Endothelial cell of umbilical vein (primary cell): ENCODE results near the gene DNAJC7. TPM values are rescaled to one million over a fixed set of nuclear protein-coding genes. Genes with fewer than 3 reads are reported as not detected.
A peak's percentile ranks its signal among the peaks of the same experiment; 100 is the strongest.

Experiments used
- BruUV-seq: library from RNA; stranded (reverse); fragments of 400-500 nt; replicated peaks from 2 replicates; lab custom pipeline; 2021; lab: Mats Ljungman, UMichigan
- CTCF ChIA-PET: fragments of 300-600, 350-600 bp; sonication (Branson Sonifier 250); formaldehyde crosslinking; loops from one replicate; lab custom pipeline; 2021; ENCODE audit warnings: antibody characterized with exemption, inconsistent platforms; lab: Charles Lee
- POLR2A ChIA-PET: fragments of 300-600, 350-600 bp; sonication (Branson Sonifier 250); formaldehyde crosslinking; loops from one replicate; lab custom pipeline; 2021; ENCODE audit warnings: antibody characterized with exemption, inconsistent platforms; lab: Charles Lee
- DNase-seq: peaks from one replicate; pipeline ENCODE4 v3.0.0-alpha.2; 2011; ENCODE audit warnings: low read depth, low spot score
- FAIRE-seq: peaks from 2 replicates; lab custom pipeline; 2011; peaks lifted over from hg19 to GRCh38; lab: Jason Lieb, UNC
- H2AFZ ChIP-seq: 2 replicates; pipeline ENCODE4 v1.6.0; 2012; ENCODE audit warnings: low read depth, low read length, control low read depth, inconsistent platforms
- H3K27ac ChIP-seq: 2 replicates; pipeline ENCODE4 v1.5.1; 2011; ENCODE audit warnings: low read depth, mild to moderate bottlenecking, control low read depth, low read length, moderate library complexity; ENCODE audit not compliant: insufficient read depth
- H3K27me3 ChIP-seq, 2 experiments: 2 replicates each; pipeline versions ENCODE4 v1.6.0 to v1.6.1; 2011; ENCODE audit warnings: low read length in 2 of 2, mixed read lengths in 1 of 2; ENCODE audit not compliant: control insufficient read depth in 2 of 2, insufficient read depth in 2 of 2
- H3K36me3 ChIP-seq, 2 experiments: 2 replicates in 1 of 2; 3 replicates in 1 of 2; pipeline ENCODE4 v1.5.1; 2011; ENCODE audit warnings: low read length in 2 of 2, mild to moderate bottlenecking in 1 of 2, moderate library complexity in 1 of 2; ENCODE audit not compliant: control insufficient read depth in 2 of 2, insufficient read depth in 2 of 2; ENCODE audit errors: extremely low read depth in 1 of 2
- H3K4me1 ChIP-seq: 3 replicates; pipeline ENCODE4 v1.5.1; 2011; ENCODE audit warnings: mild to moderate bottlenecking, low read length; ENCODE audit not compliant: control insufficient read depth, insufficient read depth; ENCODE audit errors: extremely low read depth
- H3K4me2 ChIP-seq: 2 replicates; pipeline ENCODE4 v1.6.1; 2011; ENCODE audit warnings: low read length, control low read depth, mixed read lengths; ENCODE audit not compliant: insufficient read depth
- H3K4me3 ChIP-seq, 3 experiments: fragments of 200-600 bp in 1 of 3; sonication (generic), shearing (Covaris generic) in 1 of 3; replicated peaks in 1 of 3; 2 replicates each; pipeline ENCODE4 v1.5.1; 2011 to 2016; ENCODE audit warnings: control low read depth in 3 of 3, low read length in 3 of 3, mild to moderate bottlenecking in 2 of 3, inconsistent platforms in 1 of 3, low read depth in 1 of 3, moderate library complexity in 1 of 3; ENCODE audit not compliant: insufficient read depth in 1 of 3
- H3K79me2 ChIP-seq: 2 replicates; pipeline ENCODE4 v1.6.0; 2012; ENCODE audit warnings: low read length, inconsistent platforms; ENCODE audit not compliant: control insufficient read depth, insufficient read depth
- H3K9ac ChIP-seq: replicated peaks from 2 replicates; pipeline ENCODE3; 2011; ENCODE audit warnings: low read length, control low read depth; ENCODE audit not compliant: insufficient read depth; ENCODE audit errors: extremely low read depth
- H3K9me1 ChIP-seq: replicated peaks from 3 replicates; pipeline ENCODE4 v1.6.0; 2011; ENCODE audit warnings: mild to moderate bottlenecking, low read length; ENCODE audit not compliant: control insufficient read depth, insufficient read depth; ENCODE audit errors: extremely low read depth
- H3K9me3 ChIP-seq: replicated peaks from 2 replicates; pipeline ENCODE4 v1.5.1; 2012; ENCODE audit warnings: low read length, inconsistent platforms; ENCODE audit not compliant: control insufficient read depth, insufficient read depth
- H4K20me1 ChIP-seq: replicated peaks from 2 replicates; pipeline ENCODE3; 2011; ENCODE audit warnings: mild to moderate bottlenecking, low read length; ENCODE audit not compliant: control insufficient read depth, insufficient read depth; ENCODE audit errors: extremely low read depth
- EZH2 ChIP-seq: IDR thresholded peaks from 2 replicates; pipeline ENCODE4 v1.6.1; 2012; ENCODE audit warnings: borderline replicate concordance, low read depth, mild to moderate bottlenecking, moderate library complexity, low read length, inconsistent platforms; ENCODE audit not compliant: severe bottlenecking
- FOS ChIP-seq: IDR thresholded peaks from 2 replicates; pipeline ENCODE4 v1.6.1; 2011; ENCODE audit warnings: mild to moderate bottlenecking, low read length, moderate library complexity, borderline replicate concordance; ENCODE audit not compliant: insufficient read depth
- GATA2 ChIP-seq: IDR thresholded peaks from 2 replicates; pipeline ENCODE4 v1.7.0; 2011; ENCODE audit warnings: low read depth, mild to moderate bottlenecking, moderate library complexity, mixed read lengths, low read length; ENCODE audit not compliant: insufficient read length, insufficient read depth
- JUN ChIP-seq: IDR thresholded peaks from 2 replicates; pipeline ENCODE4 v1.6.1; 2011; ENCODE audit warnings: borderline replicate concordance, low read depth; ENCODE audit not compliant: insufficient read length, insufficient read depth
- MYC ChIP-seq: IDR thresholded peaks from one replicate; pipeline ENCODE4 v1.6.1; 2011; ENCODE audit warnings: mild to moderate bottlenecking, low read depth, low read length
- POLR2A ChIP-seq: IDR thresholded peaks from 2 replicates; pipeline ENCODE4 v1.6.1; 2012; ENCODE audit warnings: low read depth, mild to moderate bottlenecking, control low read depth, low read length
- POLR2AphosphoS5 ChIP-seq: IDR thresholded peaks from 2 replicates; pipeline ENCODE4 v1.6.1; 2012; ENCODE audit warnings: low read depth, mild to moderate bottlenecking, control low read depth, low read length, moderate library complexity; ENCODE audit not compliant: insufficient read depth
- dilution Hi-C: fragments of 300-500 bp; cut with MboI; formaldehyde crosslinking; loops from one replicate; pipeline ENCODE4 v1.15.0; 2019; ENCODE audit warnings: low sequenced_read_pairs; ENCODE audit not compliant: extremely low pct_ligation_motif_present
- intact Hi-C: fragments of 100-400 bp; cut with micrococcal nuclease; formaldehyde crosslinking; loops from one replicate; pipeline ENCODE4 v1.10.0; 2022
- polyA plus RNA-seq, 4 experiments: library from polyadenylated mRNA; depleted of rRNA in 3 of 4; stranded (reverse) in 3 of 4; unstranded in 1 of 4; fragments of >200 nt; gene quantifications; 2 replicates each; pipeline versions ENCODE4 v1.2.1 to v1.2.3, GENCODE V29; 2011 to 2012; ENCODE audit warnings: missing spikeins in 1 of 4
- total RNA-seq: library from RNA; stranded (reverse); gene quantifications from 2 replicates; pipeline ENCODE4 v1.2.3, GENCODE V29; 2021
- TF ChIP-seq, protein P1 (sequence below): IDR thresholded peaks from 2 replicates; pipeline ENCODE4 v1.6.1; 2011; ENCODE audit not compliant: insufficient read depth, insufficient read length
- TF ChIP-seq, protein P2 (sequence below), 2 donors: IDR thresholded peaks; 1 replicate in 1 of 2; 2 replicates in 1 of 2; pipeline ENCODE4 v1.5.1; 2011; ENCODE audit warnings: low read length in 2 of 2, mild to moderate bottlenecking in 2 of 2, moderate library complexity in 2 of 2, control low read depth in 1 of 2, inconsistent platforms in 1 of 2, low read depth in 1 of 2; ENCODE audit not compliant: insufficient read depth in 1 of 2; ENCODE audit errors: extremely low read depth in 1 of 2

DNAJC7 gene
- total and polyA plus RNA-seq, 2 donors (not counting 3 experiments of a cell fraction or from before 2014, with no cell fraction given), result 19.8 to 111 TPM

DNA sequence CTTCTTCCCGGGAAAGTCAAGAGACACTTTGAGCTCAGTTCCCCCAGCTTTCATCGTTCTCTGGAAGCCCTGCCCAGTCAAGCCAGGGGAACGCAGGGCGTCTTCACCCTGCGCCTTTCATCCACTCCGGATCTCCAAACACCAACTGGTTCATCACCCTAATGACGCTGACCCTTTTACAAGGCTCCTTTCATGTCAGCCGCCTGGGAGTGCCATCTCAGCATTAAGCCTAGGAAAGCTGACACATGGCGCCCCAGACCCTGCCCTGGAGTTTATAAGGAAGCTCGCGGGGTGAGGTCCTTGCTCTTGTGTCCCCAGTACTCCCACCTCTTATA is 594 bp upstream of the DNAJC7 start:
- no peaks in the 10 kb centered on the region for H4K20me1 ChIP-seq
- no peaks in the 10 kb centered on the region for H3K27me3 ChIP-seq
- H3K9me3 ChIP-seq, result no peaks in the 10 kb centered on the region
- H3K36me3 ChIP-seq, result peaks cover 3 to 5% of the 10 kb centered on the region in 2 experiments
- peak overlapping the region; percentile 98 for H3K9ac ChIP-seq
- DNase-seq, result no peak
- intact Hi-C loops (loop anchor here (1.0 to 5.0 kb wide), 3 partner anchors 51 to 88 kb away; partner anchors contain the start of genes CNP and ODAD4), dilution Hi-C loops (no loop called here)
- H3K4me3 ChIP-seq, result peak overlapping the region; percentile 26 to 96 (median 96)
- H3K27ac ChIP-seq, result peak overlapping the region; percentile 88
- no peaks in the 10 kb centered on the region for H3K9me1 ChIP-seq
- peak overlapping the region; percentile 58 for H2AFZ ChIP-seq
- CTCF ChIA-PET, result interaction anchor here (0.9 to 3.4 kb wide), 10 partner anchors 8 to 87 kb away, joined by 3 to 13 read pairs (median 4); partner anchors contain the start of genes C17orf113, CNP and ODAD4
- H3K79me2 ChIP-seq, result peaks cover 59% of the 10 kb centered on the region
- TF ChIP-seq GATA2 (no peak), JUN (no peak), MYC (no peak), POLR2A (no peak), EZH2 (no peak), POLR2AphosphoS5 (no peak), FOS (no peak)
- TF ChIP-seq, protein P1, sequence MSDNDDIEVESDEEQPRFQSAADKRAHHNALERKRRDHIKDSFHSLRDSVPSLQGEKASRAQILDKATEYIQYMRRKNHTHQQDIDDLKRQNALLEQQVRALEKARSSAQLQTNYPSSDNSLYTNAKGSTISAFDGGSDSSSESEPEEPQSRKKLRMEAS, result no peak
- TF ChIP-seq, protein P2, sequence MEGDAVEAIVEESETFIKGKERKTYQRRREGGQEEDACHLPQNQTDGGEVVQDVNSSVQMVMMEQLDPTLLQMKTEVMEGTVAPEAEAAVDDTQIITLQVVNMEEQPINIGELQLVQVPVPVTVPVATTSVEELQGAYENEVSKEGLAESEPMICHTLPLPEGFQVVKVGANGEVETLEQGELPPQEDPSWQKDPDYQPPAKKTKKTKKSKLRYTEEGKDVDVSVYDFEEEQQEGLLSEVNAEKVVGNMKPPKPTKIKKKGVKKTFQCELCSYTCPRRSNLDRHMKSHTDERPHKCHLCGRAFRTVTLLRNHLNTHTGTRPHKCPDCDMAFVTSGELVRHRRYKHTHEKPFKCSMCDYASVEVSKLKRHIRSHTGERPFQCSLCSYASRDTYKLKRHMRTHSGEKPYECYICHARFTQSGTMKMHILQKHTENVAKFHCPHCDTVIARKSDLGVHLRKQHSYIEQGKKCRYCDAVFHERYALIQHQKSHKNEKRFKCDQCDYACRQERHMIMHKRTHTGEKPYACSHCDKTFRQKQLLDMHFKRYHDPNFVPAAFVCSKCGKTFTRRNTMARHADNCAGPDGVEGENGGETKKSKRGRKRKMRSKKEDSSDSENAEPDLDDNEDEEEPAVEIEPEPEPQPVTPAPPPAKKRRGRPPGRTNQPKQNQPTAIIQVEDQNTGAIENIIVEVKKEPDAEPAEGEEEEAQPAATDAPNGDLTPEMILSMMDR (IDR thresholded peaks at IDR 0.05; ENCODE audit: extremely low read depth in 1 of 2, insufficient read depth in 1 of 2, low read depth in 1 of 2, low read length in 2 of 2), result no peak
- POLR2A ChIA-PET, result interaction anchor here (0.9 to 1.2 kb wide), 4 partner anchors 8 to 154 kb away, joined by 3 read pairs; no protein-coding TSS in a partner anchor
- peaks cover 15% of the 10 kb centered on the region for H3K4me1 ChIP-seq
- FAIRE-seq, result no peak
- peak overlapping the region; percentile 69 for H3K4me2 ChIP-seq
- TSS peak; percentile 9 for BruUV-seq
